K562 (cell line): Measurements from ENCODE around the gene ZNF165. TPM values are rescaled to one million over a fixed set of nuclear protein-coding genes. Genes with fewer than 3 reads are reported as not detected.

ENCODE experiments used
- ATAC-seq: fragments of 200-7000 bp; cut with Tn5 transposase; 3 replicates; pipeline ENCODE4 v1.9.1; 2020; ENCODE audit warnings: moderate library complexity
- BruUV-seq: library from RNA; stranded (reverse); fragments of 400-500 nt; replicated peaks from 2 replicates; lab custom pipeline; 2021; lab: Mats Ljungman, UMichigan
- CTCF ChIA-PET: fragments of 300-600 bp; formaldehyde crosslinking; extraction: SDS; loops from one replicate; lab custom pipeline; 2021; ENCODE audit warnings: low intra/inter-chr PET ratio; lab: Yijun Ruan, JAX
- POLR2A ChIA-PET: fragments of 300-600, 350-650 bp; sonication (Branson Sonifier 250); formaldehyde crosslinking; extraction: SDS; loops from one replicate; lab custom pipeline; 2021; ENCODE audit warnings: antibody characterized with exemption, inconsistent platforms; lab: Yijun Ruan, JAX
- DNase-seq, 4 experiments: peaks; one replicate each; pipeline versions ENCODE4 v3.0.0 to v3.0.0-alpha.2; 2011 to 2018; ENCODE audit warnings: low spot score in 3 of 4, mixed read lengths in 3 of 4; ENCODE audit errors: extremely low read depth in 1 of 4
- FAIRE-seq: peaks from 2 replicates; lab custom pipeline; 2011; peaks lifted over from hg19 to GRCh38; lab: Jason Lieb, UNC
- H2AFZ ChIP-seq: 2 replicates; pipeline ENCODE4 v1.6.0; 2011; ENCODE audit warnings: low read depth, low read length, control low read depth, inconsistent platforms
- H3K27ac ChIP-seq: fragments of 200-600 bp; 3 replicates; pipeline ENCODE4 v1.8.0; 2011; ENCODE audit warnings: low read depth, mild to moderate bottlenecking, control low read depth, inconsistent platforms, low read length, moderate library complexity, mixed read lengths; ENCODE audit errors: extremely low read depth
- H3K27me3 ChIP-seq, 2 experiments: fragments of 300-600 bp in 1 of 2; 2 replicates in 1 of 2; 3 replicates in 1 of 2; pipeline versions ENCODE4 v1.6.0 to v1.8.0; 2011; ENCODE audit warnings: inconsistent platforms in 2 of 2, low read length in 2 of 2, mild to moderate bottlenecking in 1 of 2, mixed read lengths in 1 of 2, moderate library complexity in 1 of 2; ENCODE audit not compliant: control insufficient read depth in 2 of 2, insufficient read depth in 2 of 2
- H3K36me3 ChIP-seq: fragments of 300-600 bp; 3 replicates; pipeline ENCODE4 v1.8.0; 2011; ENCODE audit warnings: mild to moderate bottlenecking, low read length, inconsistent platforms; ENCODE audit not compliant: control insufficient read depth, insufficient read depth
- H3K4me1 ChIP-seq, 2 experiments: fragments of 200-600 bp in 1 of 2; replicated peaks in 1 of 2; 2 replicates in 1 of 2; 3 replicates in 1 of 2; pipeline versions ENCODE4 v1.5.1 to v1.8.0; 2011; ENCODE audit warnings: inconsistent platforms in 2 of 2, low read length in 2 of 2, mild to moderate bottlenecking in 1 of 2, mixed read lengths in 1 of 2, moderate library complexity in 1 of 2; ENCODE audit not compliant: control insufficient read depth in 2 of 2, insufficient read depth in 2 of 2
- H3K4me2 ChIP-seq: 2 replicates; pipeline ENCODE4 v1.6.1; 2011; ENCODE audit warnings: low read length, control low read depth, inconsistent platforms, mixed read lengths; ENCODE audit not compliant: insufficient read depth
- H3K4me3 ChIP-seq: fragments of 200-600 bp; sonication (generic), shearing (Covaris generic); 2 replicates; pipeline ENCODE4 v1.5.1; 2016; ENCODE audit warnings: control low read depth, inconsistent platforms
- H3K79me2 ChIP-seq: fragments of 200-600 bp; 3 replicates; pipeline ENCODE4 v1.8.0; 2011; ENCODE audit warnings: low read length, inconsistent platforms; ENCODE audit not compliant: control insufficient read depth, insufficient read depth
- H3K9ac ChIP-seq, 2 experiments: 2 replicates each; pipeline versions ENCODE4 v1.6.0 to v1.6.1; 2011; ENCODE audit warnings: low read depth in 2 of 2, low read length in 2 of 2, control low read depth in 1 of 2, inconsistent platforms in 1 of 2, mild to moderate bottlenecking in 1 of 2, mixed read lengths in 1 of 2; ENCODE audit not compliant: insufficient read depth in 1 of 2
- H3K9me1 ChIP-seq: one replicate; pipeline ENCODE4 v1.6.0; 2011; ENCODE audit warnings: inconsistent platforms, mild to moderate bottlenecking, low read length, moderate library complexity; ENCODE audit not compliant: control insufficient read depth, insufficient read depth
- H3K9me3 ChIP-seq: replicated peaks from 2 replicates; pipeline ENCODE4 v1.5.1; 2011; ENCODE audit warnings: low read depth, low read length, inconsistent platforms; ENCODE audit not compliant: control insufficient read depth, insufficient read depth
- H4K20me1 ChIP-seq: replicated peaks from 2 replicates; pipeline ENCODE4 v1.6.1; 2011; ENCODE audit warnings: low read length, inconsistent platforms, mixed read lengths; ENCODE audit not compliant: control insufficient read depth, insufficient read depth
- CBX3 ChIP-seq, 2 experiments: IDR thresholded peaks; 1 replicate in 1 of 2; 2 replicates in 1 of 2; pipeline ENCODE4 v1.6.1; 2012; ENCODE audit warnings: inconsistent platforms in 2 of 2, low read length in 2 of 2, borderline replicate concordance in 1 of 2, control low read depth in 1 of 2
- JUN ChIP-seq, 2 experiments: sonication (generic) in 1 of 2; formaldehyde crosslinking in 1 of 2; IDR thresholded peaks; 2 replicates each; pipeline versions ENCODE4 v1.6.1 to v1.8.0; 2012 to 2022; ENCODE audit warnings: borderline replicate concordance in 2 of 2, mild to moderate bottlenecking in 2 of 2, improper control_type of control experiment in 1 of 2, low read depth in 1 of 2, low read length in 1 of 2, missing genetic modification reagents in 1 of 2
- TEAD4 ChIP-seq, 2 experiments: sonication (generic) in 1 of 2; formaldehyde crosslinking in 1 of 2; IDR thresholded peaks; 2 replicates each; pipeline versions ENCODE4 v1.6.1 to v1.8.0; 2012 to 2022; ENCODE audit warnings: borderline replicate concordance in 1 of 2, inconsistent platforms in 1 of 2, low read length in 1 of 2, mild to moderate bottlenecking in 1 of 2, missing genetic modification reagents in 1 of 2
- WGBS: fragments of 100-300 bp; shearing (Covaris generic); methylation state at CpG from one replicate; pipeline ENCODE4 v1.1.6; 2016; ENCODE audit warnings: low coverage, mixed read lengths; ENCODE audit not compliant: insufficient coverage; ENCODE audit errors: missing lambda C conversion rate; 5-methylcytosine and 5-hydroxymethylcytosine counted together
- in situ Hi-C: fragments of 300-500 bp; cut with MboI; formaldehyde crosslinking; loops from 4 replicates; pipeline ENCODE4 v1.15.0; 2018; ENCODE audit warnings: inconsistent platforms, mixed read lengths
- intact Hi-C: fragments of 100-400 bp; cut with micrococcal nuclease; formaldehyde crosslinking; loops from 2 replicates; pipeline ENCODE4 v1.14.2; 2022
- polyA plus RNA-seq, 8 experiments: library from polyadenylated mRNA; depleted of rRNA in 4 of 8; stranded (reverse) in 5 of 8; unstranded in 3 of 8; fragments of >200 nt; fragmentation: Nextera tagmentation in 2 of 8; fragmentation: Illumina TruSeq in 1 of 8; extraction: Ambion mirVana in 2 of 8; extraction: Trizol in 1 of 8; gene quantifications; 2 replicates each; pipeline versions ENCODE4 v1.2.1 to v1.2.3, GENCODE V29; 2011 to 2014; ENCODE audit warnings: inconsistent platforms in 1 of 8, missing spikeins in 1 of 8
- total RNA-seq, 7 experiments: library from RNA; depleted of rRNA in 6 of 7; stranded (reverse); fragments of >200 nt in 6 of 7; fragmentation: Illumina TruSeq in 2 of 7; extraction: Trizol in 2 of 7; gene quantifications; 2 replicates each; pipeline versions ENCODE4 v1.2.1 to v1.2.3, GENCODE V29; 2011 to 2021; ENCODE audit warnings: low replicate concordance in 1 of 7
- TF ChIP-seq, protein P1 (sequence below), 2 experiments: fragments of 450-650 bp in 1 of 2; sonication (generic) in 1 of 2; formaldehyde crosslinking in 1 of 2; IDR thresholded peaks; 2 replicates each; pipeline versions ENCODE4 v1.7.1 to v1.9.0; 2016 to 2022; ENCODE audit warnings: inconsistent platforms in 1 of 2, mild to moderate bottlenecking in 1 of 2, missing genetic modification reagents in 1 of 2
- TF ChIP-seq, protein P2 (sequence below): fragments of 250-450 bp; sonication (Bioruptor Pico); IDR thresholded peaks from 2 replicates; pipeline ENCODE4 v1.5.1; 2021; ENCODE audit warnings: mild to moderate bottlenecking

ZNF165 gene
- total and polyA plus RNA-seq, 9 of the 15 experiments (the other 6 are each of a cell fraction or from before 2014, with no cell fraction given) = 0.82 to 3.6 (median 1.2) TPM

DNA sequence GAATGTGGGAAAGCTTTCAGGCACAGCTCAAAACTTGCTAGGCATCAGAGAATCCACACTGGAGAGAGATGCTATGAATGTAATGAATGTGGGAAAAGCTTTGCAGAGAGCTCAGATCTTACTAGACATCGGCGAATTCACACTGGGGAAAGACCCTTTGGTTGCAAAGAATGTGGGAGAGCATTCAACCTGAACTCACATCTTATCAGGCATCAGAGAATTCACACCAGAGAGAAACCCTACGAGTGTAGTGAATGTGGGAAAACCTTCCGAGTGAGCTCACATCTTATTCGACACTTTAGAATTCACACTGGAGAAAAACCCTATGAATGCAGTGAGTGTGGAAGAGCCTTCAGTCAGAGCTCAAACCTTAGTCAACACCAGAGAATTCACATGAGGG is 8.7 kb downstream of the ZNF165 start:
- FAIRE-seq = no peak
- no TSS peak for BruUV-seq
- TF ChIP-seq, protein P1, sequence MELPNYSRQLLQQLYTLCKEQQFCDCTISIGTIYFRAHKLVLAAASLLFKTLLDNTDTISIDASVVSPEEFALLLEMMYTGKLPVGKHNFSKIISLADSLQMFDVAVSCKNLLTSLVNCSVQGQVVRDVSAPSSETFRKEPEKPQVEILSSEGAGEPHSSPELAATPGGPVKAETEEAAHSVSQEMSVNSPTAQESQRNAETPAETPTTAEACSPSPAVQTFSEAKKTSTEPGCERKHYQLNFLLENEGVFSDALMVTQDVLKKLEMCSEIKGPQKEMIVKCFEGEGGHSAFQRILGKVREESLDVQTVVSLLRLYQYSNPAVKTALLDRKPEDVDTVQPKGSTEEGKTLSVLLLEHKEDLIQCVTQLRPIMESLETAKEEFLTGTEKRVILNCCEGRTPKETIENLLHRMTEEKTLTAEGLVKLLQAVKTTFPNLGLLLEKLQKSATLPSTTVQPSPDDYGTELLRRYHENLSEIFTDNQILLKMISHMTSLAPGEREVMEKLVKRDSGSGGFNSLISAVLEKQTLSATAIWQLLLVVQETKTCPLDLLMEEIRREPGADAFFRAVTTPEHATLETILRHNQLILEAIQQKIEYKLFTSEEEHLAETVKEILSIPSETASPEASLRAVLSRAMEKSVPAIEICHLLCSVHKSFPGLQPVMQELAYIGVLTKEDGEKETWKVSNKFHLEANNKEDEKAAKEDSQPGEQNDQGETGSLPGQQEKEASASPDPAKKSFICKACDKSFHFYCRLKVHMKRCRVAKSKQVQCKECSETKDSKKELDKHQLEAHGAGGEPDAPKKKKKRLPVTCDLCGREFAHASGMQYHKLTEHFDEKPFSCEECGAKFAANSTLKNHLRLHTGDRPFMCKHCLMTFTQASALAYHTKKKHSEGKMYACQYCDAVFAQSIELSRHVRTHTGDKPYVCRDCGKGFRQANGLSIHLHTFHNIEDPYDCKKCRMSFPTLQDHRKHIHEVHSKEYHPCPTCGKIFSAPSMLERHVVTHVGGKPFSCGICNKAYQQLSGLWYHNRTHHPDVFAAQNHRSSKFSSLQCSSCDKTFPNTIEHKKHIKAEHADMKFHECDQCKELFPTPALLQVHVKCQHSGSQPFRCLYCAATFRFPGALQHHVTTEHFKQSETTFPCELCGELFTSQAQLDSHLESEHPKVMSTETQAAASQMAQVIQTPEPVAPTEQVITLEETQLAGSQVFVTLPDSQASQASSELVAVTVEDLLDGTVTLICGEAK (IDR thresholded peaks at IDR 0.05) = peak; percentile 46; the same call in 1 of the 2 replicates
- TF ChIP-seq, protein P1 (CRISPR knock-in tag; IDR thresholded peaks at IDR 0.05) = no peak
- TF ChIP-seq, protein P2, sequence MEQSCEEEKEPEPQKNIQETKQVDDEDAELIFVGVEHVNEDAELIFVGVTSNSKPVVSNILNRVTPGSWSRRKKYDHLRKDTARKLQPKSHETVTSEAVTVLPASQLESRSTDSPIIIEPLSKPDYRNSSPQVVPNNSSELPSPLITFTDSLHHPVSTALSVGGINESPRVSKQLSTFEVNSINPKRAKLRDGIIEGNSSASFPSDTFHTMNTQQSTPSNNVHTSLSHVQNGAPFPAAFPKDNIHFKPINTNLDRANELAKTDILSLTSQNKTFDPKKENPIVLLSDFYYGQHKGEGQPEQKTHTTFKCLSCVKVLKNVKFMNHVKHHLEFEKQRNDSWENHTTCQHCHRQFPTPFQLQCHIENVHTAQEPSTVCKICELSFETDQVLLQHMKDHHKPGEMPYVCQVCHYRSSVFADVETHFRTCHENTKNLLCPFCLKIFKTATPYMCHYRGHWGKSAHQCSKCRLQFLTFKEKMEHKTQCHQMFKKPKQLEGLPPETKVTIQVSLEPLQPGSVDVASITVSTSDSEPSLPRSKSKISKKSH = peak; percentile 88
- peak; percentile 31; the same call in 1 of the 2 replicates for TF ChIP-seq TEAD4 (IDR thresholded peaks at IDR 0.05; ENCODE audit: low read length)
- TF ChIP-seq TEAD4 (CRISPR knock-in tag; IDR thresholded peaks at IDR 0.05; ENCODE audit: borderline replicate concordance) = no peak
- 0 out of 2 replicates have a peak, but pooled peaks have one; percentile 40 for TF ChIP-seq JUN (IDR thresholded peaks at IDR 0.05; ENCODE audit: borderline replicate concordance, low read depth, low read length)
- TF ChIP-seq JUN (CRISPR knock-in tag; IDR thresholded peaks at IDR 0.05; ENCODE audit: borderline replicate concordance) = no peak
- TF ChIP-seq CBX3 (IDR thresholded peaks at IDR 0.05; ENCODE audit: borderline replicate concordance in 1 of 2, low read length in 2 of 2) = peak in 1 of 2 experiments; percentile 96; a peak in 2 of 3 replicates

More for the DNA sequence above, 8.7 kb downstream of the ZNF165 start:
- no peaks in the 10 kb centered on the region for H4K20me1 ChIP-seq
- 43% methylated on average over 5 of the region's 5 CpGs for WGBS
- peaks cover 0 to 5% of the 10 kb centered on the region in 2 experiments; a peak in 1 of 5 replicates for H3K4me1 ChIP-seq
- no peak overlapping the region for H3K4me3 ChIP-seq
- POLR2A ChIA-PET = interaction anchor here (0.7 to 1.2 kb wide), 3 partner anchors 9 to 364 kb away, joined by 3 to 5 read pairs (median 4); partner anchors contain the start of gene ZNF165
- CTCF ChIA-PET = no interaction called here
- no peaks in the 10 kb centered on the region for H3K9me1 ChIP-seq
- no peak overlapping the region for H3K4me2 ChIP-seq
- ATAC-seq = no peak
- intact Hi-C loops (no loop called here), in situ Hi-C loops (no loop called here)
- DNase-seq = no peak
- no peaks in the 10 kb centered on the region for H3K79me2 ChIP-seq
- peaks cover 11% of the 10 kb centered on the region for H3K9me3 ChIP-seq
- H3K9ac ChIP-seq = no peak overlapping the region
- H3K36me3 ChIP-seq = peaks cover 14% of the 10 kb centered on the region
- H3K27me3 ChIP-seq = no peaks in the 10 kb centered on the region
- H2AFZ ChIP-seq = no peak overlapping the region
- no peak overlapping the region for H3K27ac ChIP-seq
